ENCODE results near the gene DNAJC4. TPM values are rescaled to one million over a fixed set of nuclear protein-coding genes. Genes with fewer than 3 reads are reported as not detected.

The DNAJC4 gene
- total and polyA plus RNA-seq, 9 of the 15 experiments (the other 6 are each of a cell fraction or from before 2014, with no cell fraction given): 4.0 to 32.6 (median 19.9) TPM

DNA sequence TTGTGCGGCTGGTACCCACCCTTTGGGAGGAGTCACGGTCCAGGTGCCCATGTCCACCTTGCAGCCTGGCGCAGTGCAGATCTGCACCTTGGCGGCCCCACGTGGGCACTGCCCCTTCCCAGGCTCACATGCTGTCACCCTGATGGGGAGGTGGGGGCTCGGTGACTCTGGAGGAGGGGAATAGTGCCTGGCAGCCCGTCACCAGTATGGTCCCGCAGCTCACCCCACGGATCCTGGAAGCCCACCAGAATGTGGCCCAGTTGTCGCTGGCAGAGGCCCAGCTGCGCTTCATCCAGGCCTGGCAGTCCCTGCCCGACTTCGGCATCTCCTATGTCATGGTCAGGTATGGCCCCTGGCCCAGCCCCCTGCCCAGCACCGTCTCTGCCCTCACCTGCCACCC lies 9.6 kb upstream of the DNAJC4 start (continued):
- TF ChIP-seq, protein P1, sequence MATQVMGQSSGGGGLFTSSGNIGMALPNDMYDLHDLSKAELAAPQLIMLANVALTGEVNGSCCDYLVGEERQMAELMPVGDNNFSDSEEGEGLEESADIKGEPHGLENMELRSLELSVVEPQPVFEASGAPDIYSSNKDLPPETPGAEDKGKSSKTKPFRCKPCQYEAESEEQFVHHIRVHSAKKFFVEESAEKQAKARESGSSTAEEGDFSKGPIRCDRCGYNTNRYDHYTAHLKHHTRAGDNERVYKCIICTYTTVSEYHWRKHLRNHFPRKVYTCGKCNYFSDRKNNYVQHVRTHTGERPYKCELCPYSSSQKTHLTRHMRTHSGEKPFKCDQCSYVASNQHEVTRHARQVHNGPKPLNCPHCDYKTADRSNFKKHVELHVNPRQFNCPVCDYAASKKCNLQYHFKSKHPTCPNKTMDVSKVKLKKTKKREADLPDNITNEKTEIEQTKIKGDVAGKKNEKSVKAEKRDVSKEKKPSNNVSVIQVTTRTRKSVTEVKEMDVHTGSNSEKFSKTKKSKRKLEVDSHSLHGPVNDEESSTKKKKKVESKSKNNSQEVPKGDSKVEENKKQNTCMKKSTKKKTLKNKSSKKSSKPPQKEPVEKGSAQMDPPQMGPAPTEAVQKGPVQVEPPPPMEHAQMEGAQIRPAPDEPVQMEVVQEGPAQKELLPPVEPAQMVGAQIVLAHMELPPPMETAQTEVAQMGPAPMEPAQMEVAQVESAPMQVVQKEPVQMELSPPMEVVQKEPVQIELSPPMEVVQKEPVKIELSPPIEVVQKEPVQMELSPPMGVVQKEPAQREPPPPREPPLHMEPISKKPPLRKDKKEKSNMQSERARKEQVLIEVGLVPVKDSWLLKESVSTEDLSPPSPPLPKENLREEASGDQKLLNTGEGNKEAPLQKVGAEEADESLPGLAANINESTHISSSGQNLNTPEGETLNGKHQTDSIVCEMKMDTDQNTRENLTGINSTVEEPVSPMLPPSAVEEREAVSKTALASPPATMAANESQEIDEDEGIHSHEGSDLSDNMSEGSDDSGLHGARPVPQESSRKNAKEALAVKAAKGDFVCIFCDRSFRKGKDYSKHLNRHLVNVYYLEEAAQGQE (IDR thresholded peaks at IDR 0.05; ENCODE audit: borderline replicate concordance): no peak
- TF ChIP-seq, protein P1 (CRISPR knock-in tag; IDR thresholded peaks at IDR 0.05; ENCODE audit: low read depth): no peak
- TF ChIP-seq TCF7L2 (IDR thresholded peaks at IDR 0.05; ENCODE audit: low read depth, low read length): no peak
- TF ChIP-seq ZBTB43 (CRISPR knock-in tag; IDR thresholded peaks at IDR 0.05): no peak
- TF ChIP-seq BHLHE40 (IDR thresholded peaks at IDR 0.05; ENCODE audit: low read length): no peak
- peak; percentile 65 for TF ChIP-seq POLR2G (IDR thresholded peaks at IDR 0.05; ENCODE audit: low read depth, low read length)
- TF ChIP-seq ATF7 (IDR thresholded peaks at IDR 0.05): no peak
- TF ChIP-seq ZNF232 (CRISPR knock-in tag; IDR thresholded peaks at IDR 0.05): no peak
- TF ChIP-seq SNAPC5 (CRISPR knock-in tag; IDR thresholded peaks at IDR 0.05): no peak
- peak; percentile 64 for TF ChIP-seq RBFOX2 (IDR thresholded peaks at IDR 0.05; ENCODE audit: low read depth, low read length)
